Activated CD8-positive, alpha-beta T cell treated with anti-CD3 and anti-CD28 coated beads, Interleukin-2, amount 10 ng/mL, durations not matched to agents 7 days and 5 days (primary cell): ENCODE results near the gene PAIP2. TPM values are rescaled to one million over a fixed set of nuclear protein-coding genes. Genes with fewer than 3 reads are reported as not detected.
A peak's percentile ranks its signal among the peaks of the same experiment; 100 is the strongest.

Experiments used
- ATAC-seq: fragments of 150-1000 bp; cut with Tn5 transposase; one replicate; pipeline ENCODE4 v1.10.0; 2021; ENCODE audit warnings: moderate library complexity
- CTCF ChIA-PET: fragments of 350-600 bp; sonication (Branson Sonifier 250); formaldehyde crosslinking; loops from one replicate; lab custom pipeline; 2021; ENCODE audit warnings: antibody characterized with exemption; lab: Charles Lee
- POLR2A ChIA-PET: fragments of 350-600 bp; sonication (Branson Sonifier 250); formaldehyde crosslinking; loops from one replicate; lab custom pipeline; 2021; ENCODE audit warnings: antibody characterized with exemption; lab: Charles Lee
- DNase-seq: peaks from one replicate; pipeline ENCODE4 v3.0.0-alpha.2; 2020
- H3K27ac Mint-ChIP-seq: one replicate; pipeline ENCODE4 v1.8.0; 2021; ENCODE audit warnings: mild to moderate bottlenecking, mixed read lengths
- H3K27me3 Mint-ChIP-seq: one replicate; pipeline ENCODE4 v1.8.0; 2021; ENCODE audit warnings: low read depth, mixed read lengths
- H3K36me3 Mint-ChIP-seq: one replicate; pipeline ENCODE4 v1.8.0; 2021; ENCODE audit warnings: low read depth, mixed read lengths
- H3K4me1 Mint-ChIP-seq: one replicate; pipeline ENCODE4 v1.8.0; 2021; ENCODE audit warnings: low read depth, mixed read lengths
- H3K4me3 Mint-ChIP-seq: one replicate; pipeline ENCODE4 v1.8.0; 2021; ENCODE audit warnings: mild to moderate bottlenecking, mixed read lengths
- H3K9me3 Mint-ChIP-seq: one replicate; pipeline ENCODE4 v1.8.0; 2022; ENCODE audit warnings: mixed read lengths; ENCODE audit not compliant: insufficient read depth
- total RNA-seq, 2 experiments: library from RNA; stranded (reverse); gene quantifications; one replicate each; pipeline ENCODE4 v1.2.3, GENCODE V29; 2021

Gene PAIP2
- total RNA-seq, 2 experiments from 2014 or later: 90.7 to 93.5 TPM

- H3K36me3 Mint-ChIP-seq: peaks cover 53% of the 10 kb centered on the region
- ChIA-PET POLR2A (no interaction called here), CTCF (interaction anchor here (1.3 kb wide), 1 partner anchor 111 kb away, joined by 4 read pairs; no protein-coding TSS in a partner anchor)
- ATAC-seq: no peak
- H3K27me3 Mint-ChIP-seq: no peaks in the 10 kb centered on the region
- no peak for DNase-seq
- H3K27ac Mint-ChIP-seq: no peak overlapping the region
- H3K4me1 Mint-ChIP-seq: peaks cover 4% of the 10 kb centered on the region
- no peak overlapping the region for H3K4me3 Mint-ChIP-seq
- no peaks in the 10 kb centered on the region for H3K9me3 Mint-ChIP-seq
Measured at GRCh38 chr5:139361835-139362429, 20.3 kb downstream of the PAIP2 start.

- no peak overlapping the region for H3K4me3 Mint-ChIP-seq
- no peaks in the 10 kb centered on the region for H3K27me3 Mint-ChIP-seq
- H3K4me1 Mint-ChIP-seq: peaks cover 2% of the 10 kb centered on the region
- no peaks in the 10 kb centered on the region for H3K9me3 Mint-ChIP-seq
- POLR2A ChIA-PET: no interaction called here
- ATAC-seq (no peak), DNase-seq (no peak)
- CTCF ChIA-PET: interaction anchor here (1.2 kb wide), 1 partner anchor 27 kb away, joined by 4 read pairs; no protein-coding TSS in a partner anchor
- no peak overlapping the region for H3K27ac Mint-ChIP-seq
- peaks cover 44% of the 10 kb centered on the region for H3K36me3 Mint-ChIP-seq
Measured at GRCh38 chr5:139363937-139364336, 22.3 kb downstream of the PAIP2 start.

- H3K4me3 Mint-ChIP-seq: no peak overlapping the region
- DNase-seq: no peak
- no peak overlapping the region for H3K27ac Mint-ChIP-seq
- H3K27me3 Mint-ChIP-seq: no peaks in the 10 kb centered on the region
- H3K9me3 Mint-ChIP-seq: no peaks in the 10 kb centered on the region
- POLR2A ChIA-PET: interaction anchor here (1.4 kb wide), 1 partner anchor 9 kb away, joined by 3 read pairs; no protein-coding TSS in a partner anchor
- CTCF ChIA-PET: no interaction called here
- ATAC-seq: no peak
- H3K36me3 Mint-ChIP-seq: peaks cover 46% of the 10 kb centered on the region
- peaks cover 2% of the 10 kb centered on the region for H3K4me1 Mint-ChIP-seq
Measured at GRCh38 chr5:139364466-139364865, 22.8 kb downstream of the PAIP2 start.

GRCh38 chr5:139368613-139369012, 27.0 kb downstream of the PAIP2 start:
- peaks cover 24% of the 10 kb centered on the region for H3K4me1 Mint-ChIP-seq
- ChIA-PET POLR2A (no interaction called here), CTCF (interaction anchor here (0.7 to 2.5 kb wide), 9 partner anchors 8 to 579 kb away, joined by 3 to 12 read pairs (median 3); partner anchors contain the start of genes MZB1 and PAIP2)
- no peak overlapping the region for H3K4me3 Mint-ChIP-seq
- no peak overlapping the region for H3K27ac Mint-ChIP-seq
- ATAC-seq (no peak), DNase-seq (no peak)
- H3K27me3 Mint-ChIP-seq: no peaks in the 10 kb centered on the region
- H3K9me3 Mint-ChIP-seq: no peaks in the 10 kb centered on the region
- H3K36me3 Mint-ChIP-seq: peaks cover 45% of the 10 kb centered on the region

- ChIA-PET POLR2A (interaction anchor here (1.0 kb wide), 1 partner anchor 22 kb away, joined by 6 read pairs; no protein-coding TSS in a partner anchor), CTCF (interaction anchor here (0.7 to 2.5 kb wide), 11 partner anchors 9 to 580 kb away, joined by 3 to 12 read pairs (median 3); partner anchors contain the start of genes MZB1 and PAIP2)
- ATAC-seq: no peak
- no peak for DNase-seq
- H3K4me3 Mint-ChIP-seq: no peak overlapping the region
- peaks cover 42% of the 10 kb centered on the region for H3K36me3 Mint-ChIP-seq
- H3K9me3 Mint-ChIP-seq: no peaks in the 10 kb centered on the region
- peaks cover 24% of the 10 kb centered on the region for H3K4me1 Mint-ChIP-seq
- no peaks in the 10 kb centered on the region for H3K27me3 Mint-ChIP-seq
- H3K27ac Mint-ChIP-seq: no peak overlapping the region
Measured at GRCh38 chr5:139369181-139369580, 27.5 kb downstream of the PAIP2 start.

GRCh38 chr5:139371482-139372435, 30.1 kb downstream of the PAIP2 start:
- no peaks in the 10 kb centered on the region for H3K9me3 Mint-ChIP-seq
- H3K4me1 Mint-ChIP-seq: peaks cover 24% of the 10 kb centered on the region
- peaks cover 32% of the 10 kb centered on the region for H3K36me3 Mint-ChIP-seq
- H3K4me3 Mint-ChIP-seq: no peak overlapping the region
- CTCF ChIA-PET: interaction anchor here (0.9 to 2.2 kb wide), 5 partner anchors 16 to 109 kb away, joined by 3 to 7 read pairs (median 3); partner anchors contain the start of gene PAIP2
- H3K27me3 Mint-ChIP-seq: no peaks in the 10 kb centered on the region
- DNase-seq: no peak
- peak overlapping the region; percentile 58 for H3K27ac Mint-ChIP-seq
- POLR2A ChIA-PET: interaction anchor here (1.0 kb wide), 1 partner anchor 15 kb away, joined by 3 read pairs; no protein-coding TSS in a partner anchor
- peak; percentile 41 for ATAC-seq

GRCh38 chr5:139374909-139375308, 33.3 kb downstream of the PAIP2 start:
- no peak for DNase-seq
- H3K4me1 Mint-ChIP-seq: peaks cover 26% of the 10 kb centered on the region
- no peaks in the 10 kb centered on the region for H3K27me3 Mint-ChIP-seq
- H3K36me3 Mint-ChIP-seq: peaks cover 23% of the 10 kb centered on the region
- no peaks in the 10 kb centered on the region for H3K9me3 Mint-ChIP-seq
- H3K4me3 Mint-ChIP-seq: no peak overlapping the region
- ChIA-PET POLR2A (interaction anchor here (1.7 kb wide), 1 partner anchor 16 kb away, joined by 5 read pairs; no protein-coding TSS in a partner anchor), CTCF (interaction anchor here (0.8 kb wide), 1 partner anchor 81 kb away, joined by 3 read pairs; no protein-coding TSS in a partner anchor)
- H3K27ac Mint-ChIP-seq: no peak overlapping the region
- ATAC-seq: no peak

GRCh38 chr5:139376364-139376763, 34.7 kb downstream of the PAIP2 start:
- Mint-ChIP-seq H3K27ac (no peak overlapping the region), H3K27me3 (no peaks in the 10 kb centered on the region), H3K36me3 (peaks cover 20% of the 10 kb centered on the region), H3K9me3 (no peaks in the 10 kb centered on the region), H3K4me1 (peaks cover 16% of the 10 kb centered on the region), H3K4me3 (no peak overlapping the region)
- DNase-seq: no peak
- POLR2A ChIA-PET: no interaction called here
- no peak for ATAC-seq
- CTCF ChIA-PET: interaction anchor here (1.0 to 1.2 kb wide), 3 partner anchors 10 to 15 kb away, joined by 3 read pairs; no protein-coding TSS in a partner anchor

- H3K4me3 Mint-ChIP-seq: no peak overlapping the region
- H3K9me3 Mint-ChIP-seq: no peaks in the 10 kb centered on the region
- CTCF ChIA-PET: interaction anchor here (0.8 kb wide), 1 partner anchor 14 kb away, joined by 3 read pairs; no protein-coding TSS in a partner anchor
- POLR2A ChIA-PET: interaction anchor here (0.6 to 1.1 kb wide), 2 partner anchors 16 to 912 kb away, joined by 3 read pairs; no protein-coding TSS in a partner anchor
- ATAC-seq: no peak
- no peaks in the 10 kb centered on the region for H3K27me3 Mint-ChIP-seq
- no peak for DNase-seq
- peaks cover 8% of the 10 kb centered on the region for H3K4me1 Mint-ChIP-seq
- no peak overlapping the region for H3K27ac Mint-ChIP-seq
- H3K36me3 Mint-ChIP-seq: peaks cover 16% of the 10 kb centered on the region
Measured at GRCh38 chr5:139377226-139377625, 35.6 kb downstream of the PAIP2 start.

GRCh38 chr5:139378101-139378825, 36.6 kb downstream of the PAIP2 start:
- DNase-seq: no peak
- CTCF ChIA-PET: interaction anchor here (0.8 kb wide), 1 partner anchor 13 kb away, joined by 3 read pairs; no protein-coding TSS in a partner anchor
- Mint-ChIP-seq H3K9me3 (no peaks in the 10 kb centered on the region), H3K36me3 (peaks cover 12% of the 10 kb centered on the region), H3K4me3 (no peak overlapping the region), H3K4me1 (peaks cover 7% of the 10 kb centered on the region), H3K27ac (no peak overlapping the region), H3K27me3 (no peaks in the 10 kb centered on the region)
- ATAC-seq: no peak
- POLR2A ChIA-PET: interaction anchor here (0.6 to 1.1 kb wide), 2 partner anchors 15 to 913 kb away, joined by 3 read pairs; no protein-coding TSS in a partner anchor
